Measurements from ENCODE around the gene UNC119B.

The UNC119B gene

GRCh38 chr12:120757949-120758348, 47.7 kb downstream of the UNC119B start:
- TF ChIP-seq CTCF (IDR thresholded peaks at IDR 0.05; ENCODE audit: poor library complexity, severe bottlenecking): no peak
- no peak overlapping the region for H3K4me3 ChIP-seq (ENCODE audit: severe bottlenecking)
- no peaks in the 10 kb centered on the region for H3K9me3 ChIP-seq (ENCODE audit: severe bottlenecking)
- H3K4me1 ChIP-seq (ENCODE audit: insufficient read depth, poor library complexity, severe bottlenecking): no peaks in the 10 kb centered on the region
- DNase-seq (ENCODE audit: low spot score) (no peak), ATAC-seq (ENCODE audit: low read depth) (no peak)
- H3K27ac ChIP-seq (ENCODE audit: poor library complexity, severe bottlenecking): no peak overlapping the region
- no peaks in the 10 kb centered on the region for H3K27me3 ChIP-seq (ENCODE audit: insufficient read depth, poor library complexity, severe bottlenecking)
- no peaks in the 10 kb centered on the region; the same call in 1 of the 2 replicates for H3K36me3 ChIP-seq (ENCODE audit: low read depth)

DNA sequence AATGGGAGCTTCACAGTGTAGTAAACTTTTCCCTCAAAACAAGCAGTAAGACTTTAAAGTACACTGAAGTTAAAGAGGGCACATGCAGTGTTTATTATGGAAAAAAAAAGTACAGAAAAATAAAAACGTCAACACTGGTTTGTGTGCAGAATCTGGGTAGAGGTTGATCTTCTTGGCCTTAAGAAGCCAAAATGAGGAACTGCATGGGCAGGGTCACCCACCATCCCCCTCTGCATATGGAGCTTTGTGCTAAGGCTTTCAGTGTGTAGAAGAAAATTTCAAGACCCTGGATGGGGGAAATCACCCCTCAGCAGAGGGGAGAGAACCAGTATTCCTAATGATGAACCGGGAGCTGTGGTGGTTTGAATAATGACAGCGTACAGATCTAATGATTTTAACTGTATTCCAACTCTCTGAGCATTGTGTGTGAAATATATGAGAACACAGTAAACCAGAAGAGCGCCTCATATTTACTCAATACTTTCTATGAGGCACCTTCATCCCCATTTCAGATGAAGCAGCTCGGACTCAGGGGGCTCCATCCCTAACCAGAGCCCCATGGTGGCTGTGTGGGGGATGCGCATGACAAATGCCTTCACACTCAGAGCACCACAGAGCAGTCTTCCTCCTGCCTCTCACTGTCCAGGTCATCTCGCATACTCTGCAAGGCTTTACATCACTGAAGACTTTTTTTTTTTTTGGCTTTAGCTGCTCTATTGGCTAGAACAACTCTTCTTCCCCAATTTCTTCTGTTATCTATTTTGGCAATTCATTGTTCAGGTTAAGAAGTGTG, 48.7 kb downstream of the UNC119B start:
- Histone ChIP-seq H3K36me3 (ENCODE audit: low read depth) (peaks cover 1% of the 10 kb centered on the region; the same call in 1 of the 2 replicates), H3K27me3 (ENCODE audit: insufficient read depth, poor library complexity, severe bottlenecking) (no peaks in the 10 kb centered on the region), H3K4me1 (ENCODE audit: insufficient read depth, poor library complexity, severe bottlenecking) (no peaks in the 10 kb centered on the region), H3K27ac (ENCODE audit: poor library complexity, severe bottlenecking) (no peak overlapping the region), H3K4me3 (ENCODE audit: severe bottlenecking) (no peak overlapping the region), H3K9me3 (ENCODE audit: severe bottlenecking) (no peaks in the 10 kb centered on the region)
- TF ChIP-seq CTCF (IDR thresholded peaks at IDR 0.05; ENCODE audit: poor library complexity, severe bottlenecking): no peak
- DNase-seq (ENCODE audit: low spot score) (no peak), ATAC-seq (ENCODE audit: low read depth) (no peak)

DNA sequence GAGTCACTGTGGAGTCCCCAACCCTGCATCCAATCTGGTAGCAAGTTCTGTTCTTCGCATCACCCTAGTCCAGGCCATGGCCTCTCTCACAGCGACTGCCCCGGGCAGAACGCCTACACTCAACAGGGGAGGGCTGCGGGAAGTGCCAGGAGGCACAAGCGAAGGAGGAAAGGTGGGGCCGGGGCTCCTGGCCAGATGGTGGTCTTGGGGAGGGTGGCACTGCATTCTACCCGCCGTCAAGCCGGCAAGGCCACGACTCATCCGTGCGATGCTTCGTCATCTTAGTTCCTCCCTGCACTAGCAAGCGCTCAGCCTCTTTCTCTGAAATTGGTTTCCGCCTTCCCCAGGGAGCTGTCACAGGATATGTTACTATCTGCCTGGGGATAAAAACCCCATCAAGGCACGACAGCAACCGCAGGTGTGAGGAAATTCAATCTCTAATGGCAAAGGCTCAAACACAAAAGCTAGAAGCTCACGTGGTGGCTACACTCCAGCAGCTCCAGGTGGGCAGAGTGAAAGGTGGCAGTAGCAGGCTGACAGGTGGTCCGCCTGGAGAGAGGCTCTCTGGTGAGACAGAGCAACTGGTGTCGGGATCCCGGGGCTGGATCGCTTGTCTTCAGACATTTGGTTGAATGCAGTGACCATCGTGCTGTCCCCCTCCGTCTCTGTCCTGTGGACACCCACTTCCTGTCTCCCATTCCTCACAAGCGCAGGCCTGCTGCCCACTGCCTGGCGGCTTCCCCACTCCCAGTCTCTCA, 49.5 kb downstream of the UNC119B start:
- no peaks in the 10 kb centered on the region for H3K27me3 ChIP-seq (ENCODE audit: insufficient read depth, poor library complexity, severe bottlenecking)
- no peak for TF ChIP-seq CTCF (IDR thresholded peaks at IDR 0.05; ENCODE audit: poor library complexity, severe bottlenecking)
- H3K36me3 ChIP-seq (ENCODE audit: low read depth): peaks cover 8% of the 10 kb centered on the region
- no peaks in the 10 kb centered on the region for H3K4me1 ChIP-seq (ENCODE audit: insufficient read depth, poor library complexity, severe bottlenecking)
- H3K9me3 ChIP-seq (ENCODE audit: severe bottlenecking): no peaks in the 10 kb centered on the region
- ATAC-seq (ENCODE audit: low read depth) (no peak), DNase-seq (ENCODE audit: low spot score) (no peak)
- no peak overlapping the region for H3K4me3 ChIP-seq (ENCODE audit: severe bottlenecking)
- no peak overlapping the region for H3K27ac ChIP-seq (ENCODE audit: poor library complexity, severe bottlenecking)

DNA sequence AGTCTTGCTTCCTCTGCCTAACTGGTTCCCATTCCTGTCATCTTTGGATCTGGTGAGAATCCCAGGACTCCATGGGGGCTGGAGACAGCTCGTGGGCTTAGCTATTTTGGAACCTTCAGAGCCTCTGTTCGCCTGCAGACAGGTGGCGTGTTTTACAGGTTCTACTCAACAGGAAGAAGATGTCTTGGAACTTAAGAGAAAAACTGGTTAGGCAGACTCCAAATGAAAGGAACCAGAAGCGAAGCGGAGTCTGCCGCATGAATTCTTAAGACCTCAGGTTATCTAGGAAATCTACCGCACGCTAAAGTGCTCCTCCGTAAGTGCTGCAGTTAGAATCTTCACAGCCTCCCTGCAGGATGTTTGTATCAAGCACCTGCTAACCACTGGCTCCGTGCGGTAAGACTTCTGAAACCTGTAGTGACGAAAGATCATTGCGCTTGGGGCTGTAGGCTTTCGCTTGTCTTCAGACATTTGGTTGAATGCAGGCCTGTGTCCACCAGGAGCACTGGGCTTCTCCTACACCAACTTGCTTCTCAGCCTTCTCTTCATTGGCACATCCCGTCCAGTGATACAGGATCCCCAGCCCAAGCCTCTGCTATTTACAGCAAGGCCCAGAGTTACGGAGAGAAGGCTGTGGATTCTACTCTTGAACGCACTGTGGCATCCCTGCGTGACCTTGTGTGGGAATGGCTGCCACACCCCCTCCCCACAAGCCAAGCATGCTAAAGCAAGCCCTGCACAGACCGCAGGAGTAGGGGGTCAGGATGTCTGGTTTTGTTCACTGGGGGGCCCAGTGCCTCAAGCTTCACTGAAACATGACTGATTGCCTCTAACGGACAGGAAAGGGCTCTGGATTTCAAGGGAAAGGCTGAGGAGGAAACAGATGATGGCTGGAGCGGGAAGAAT, 50.3 kb downstream of the UNC119B start:
- Histone ChIP-seq H3K36me3 (ENCODE audit: low read depth) (peaks cover 12% of the 10 kb centered on the region), H3K4me1 (ENCODE audit: insufficient read depth, poor library complexity, severe bottlenecking) (no peaks in the 10 kb centered on the region), H3K27me3 (ENCODE audit: insufficient read depth, poor library complexity, severe bottlenecking) (no peaks in the 10 kb centered on the region), H3K27ac (ENCODE audit: poor library complexity, severe bottlenecking) (no peak overlapping the region), H3K4me3 (ENCODE audit: severe bottlenecking) (no peak overlapping the region), H3K9me3 (ENCODE audit: severe bottlenecking) (no peaks in the 10 kb centered on the region)
- no peak for TF ChIP-seq CTCF (IDR thresholded peaks at IDR 0.05; ENCODE audit: poor library complexity, severe bottlenecking)
- ATAC-seq (ENCODE audit: low read depth) (no peak), DNase-seq (ENCODE audit: low spot score) (no peak)
